Smooth muscle cell of the pulmonary artery (primary cell): ENCODE measurements around the gene CLRN1. TPM values are rescaled to one million over a fixed set of nuclear protein-coding genes. Genes with fewer than 3 reads are reported as not detected.

ENCODE experiments used
- total RNA-seq: library from RNA; depleted of rRNA; stranded (reverse); fragments of >200 nt; gene quantifications from 2 replicates; pipeline ENCODE4 v1.2.3, GENCODE V29; 2014

The CLRN1 gene, protein sequence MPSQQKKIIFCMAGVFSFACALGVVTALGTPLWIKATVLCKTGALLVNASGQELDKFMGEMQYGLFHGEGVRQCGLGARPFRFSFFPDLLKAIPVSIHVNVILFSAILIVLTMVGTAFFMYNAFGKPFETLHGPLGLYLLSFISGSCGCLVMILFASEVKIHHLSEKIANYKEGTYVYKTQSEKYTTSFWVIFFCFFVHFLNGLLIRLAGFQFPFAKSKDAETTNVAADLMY
- total RNA-seq: not detected in 2 replicates

GRCh38 chr3:150972366-150973071, at the start of gene CLRN1:
CLRN1 (minus strand) TSS chr3:150972727; CDS start chr3:150972708, 19 bp downstream.

DNA sequence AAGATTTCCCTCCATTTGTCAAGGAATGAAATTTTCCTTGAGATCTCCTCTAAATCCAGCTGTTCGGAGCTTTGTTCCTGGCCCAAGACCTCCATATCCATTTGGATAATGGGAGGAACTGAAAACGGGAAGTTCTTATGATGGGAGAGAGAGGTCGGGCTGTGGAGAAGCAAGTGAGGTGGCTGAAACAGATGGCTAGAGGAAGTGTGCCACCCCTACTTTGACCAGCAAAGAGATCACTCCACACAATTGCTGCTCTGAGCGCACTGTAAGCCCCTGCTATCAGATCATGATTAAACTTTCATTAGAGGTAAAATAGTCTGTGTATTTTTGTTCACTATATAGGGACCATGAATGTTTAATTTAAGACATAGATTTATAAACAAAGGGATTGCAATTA, 67.2 kb downstream of the CLRN1 start, which contains the start of gene MINDY4B:
MINDY4B (minus strand) TSS at position 101 of the 400 bp plus-strand sequence; CDS start at position 101, 0 bp downstream.

Other genes with a start within 250 kb of the CLRN1 start
- gene SIAH2, start 209.6 kb downstream of the CLRN1 start, total RNA-seq: 32.5 and 45.1 TPM in 2 replicates
- not detected in 2 replicates for gene MINDY4B, start 67.3 kb downstream of the CLRN1 start, total RNA-seq
- gene MED12L, start 112.9 kb upstream of the CLRN1 start, total RNA-seq: 0.17 and 1.0 TPM in 2 replicates
- gene GPR171, start 230.5 kb upstream of the CLRN1 start, total RNA-seq: not detected in 2 replicates